ENCODE data around the gene S100A4.

The S100A4 gene

GRCh38 chr1:153494976-153495535 lies 50.5 kb downstream of the S100A4 start:
- H3K4me3 ChIP-seq (IDR thresholded peaks at IDR 0.05; ENCODE audit: insufficient read depth, low read depth, low read length), result no peak overlapping the region
- no peaks in the 10 kb centered on the region for H3K27me3 ChIP-seq (ENCODE audit: insufficient read depth, low read depth)
- H2AFZ ChIP-seq (ENCODE audit: low read depth), result peak overlapping the region; percentile 31
- H4K20me1 ChIP-seq (ENCODE audit: insufficient read depth), result no peaks in the 10 kb centered on the region
- H3K36me3 ChIP-seq (ENCODE audit: insufficient read depth), result no peaks in the 10 kb centered on the region
- H3K4me1 ChIP-seq (ENCODE audit: low read depth, poor library complexity, severe bottlenecking), result peaks cover 4% of the 10 kb centered on the region
- H3K4me2 ChIP-seq, result no peak overlapping the region
- H3K9ac ChIP-seq, result no peak overlapping the region
- peak; percentile 100 for TF ChIP-seq CTCF (conservative IDR thresholded peaks at IDR 0.05; ENCODE audit: low read depth, low read length)
- no peak overlapping the region for H3K27ac ChIP-seq
- H3K79me2 ChIP-seq (ENCODE audit: insufficient read depth, low read depth), result no peaks in the 10 kb centered on the region

Data from KMS-11 (cell line).